Neural cell (in vitro differentiated cells): Measurements from ENCODE around the gene ATP2C1. TPM values are rescaled to one million over a fixed set of nuclear protein-coding genes. Genes with fewer than 3 reads are reported as not detected.

Source experiments
- H2AFZ ChIP-seq: fragments of 200-600, 300-800 bp; sonication (generic), shearing (Covaris generic); 2 replicates; pipeline ENCODE4 v1.6.0; 2014; ENCODE audit warnings: low read depth, mild to moderate bottlenecking, antibody characterized with exemption, low read length, moderate library complexity
- H3F3A ChIP-seq: fragments of 200-600 bp; shearing (Covaris generic); 2 replicates; pipeline ENCODE4 v1.6.1; 2016; ENCODE audit warnings: mild to moderate bottlenecking, moderate library complexity, mixed read lengths, antibody characterized with exemption, low read length; ENCODE audit not compliant: insufficient read depth, poor library complexity, severe bottlenecking
- H3K27ac ChIP-seq: fragments of 200-600, 300-800 bp; sonication (generic), shearing (Covaris generic); 2 replicates; pipeline ENCODE4 v1.5.1; 2014; ENCODE audit warnings: mild to moderate bottlenecking, low read length, moderate library complexity
- H3K27me3 ChIP-seq: fragments of 300-800, 200-600 bp; sonication (generic), shearing (Covaris generic); 2 replicates; pipeline ENCODE4 v1.6.0; 2014; ENCODE audit warnings: mild to moderate bottlenecking, low read depth, low read length, moderate library complexity; ENCODE audit not compliant: insufficient read depth
- H3K36me3 ChIP-seq: fragments of 300-800, 200-600 bp; sonication (generic), shearing (Covaris generic); 2 replicates; pipeline ENCODE4 v1.5.1; 2014; ENCODE audit warnings: mild to moderate bottlenecking, antibody characterized with exemption, low read length, moderate library complexity; ENCODE audit not compliant: insufficient read depth
- H3K4me2 ChIP-seq: fragments of 300-800, 200-600 bp; sonication (generic), shearing (Covaris generic); 2 replicates; pipeline ENCODE4 v1.6.0; 2014; ENCODE audit warnings: mild to moderate bottlenecking, low read length
- H3K4me3 ChIP-seq: fragments of 300-800, 200-600 bp; sonication (generic), shearing (Covaris generic); 2 replicates; pipeline ENCODE4 v1.5.1; 2014; ENCODE audit warnings: mild to moderate bottlenecking, low read length, moderate library complexity
- H3K79me2 ChIP-seq: fragments of 200-600 bp; shearing (Covaris generic); replicated peaks from 2 replicates; pipeline ENCODE4 v1.6.0; 2014; ENCODE audit warnings: mild to moderate bottlenecking, low read length, moderate library complexity; ENCODE audit not compliant: insufficient read depth
- H3K9ac ChIP-seq: fragments of 300-800, 200-600 bp; sonication (generic), shearing (Covaris generic); 2 replicates; pipeline ENCODE4 v1.6.1; 2016; ENCODE audit warnings: mild to moderate bottlenecking, low read length, mixed read lengths
- H3K9me2 ChIP-seq: fragments of 200-600 bp; shearing (Covaris generic); 2 replicates; pipeline ENCODE4 v1.6.1; 2016; ENCODE audit warnings: mild to moderate bottlenecking, low read length, mixed read lengths; ENCODE audit not compliant: insufficient read depth
- H3K9me3 ChIP-seq: fragments of 200-600, 300-800 bp; sonication (generic), shearing (Covaris generic); 2 replicates; pipeline ENCODE4 v1.6.1; 2016; ENCODE audit warnings: mild to moderate bottlenecking, mixed run types, low read length, moderate library complexity, mixed read lengths
- H4K20me1 ChIP-seq: fragments of 200-600 bp; shearing (Covaris generic); 2 replicates; pipeline ENCODE4 v1.6.1; 2016; ENCODE audit warnings: mild to moderate bottlenecking, mixed run types; ENCODE audit not compliant: insufficient read depth
- EP300 ChIP-seq: fragments of 450-650 bp; conservative IDR thresholded peaks from 2 replicates; pipeline ENCODE4 v1.6.1; 2014; ENCODE audit warnings: antibody characterized with exemption, mild to moderate bottlenecking, moderate library complexity; ENCODE audit not compliant: poor library complexity, severe bottlenecking
- EZH2 ChIP-seq: fragments of 200-600, 300-800 bp; shearing (Covaris generic), sonication (generic); IDR thresholded peaks from 2 replicates; pipeline ENCODE4 v1.6.1; 2014; ENCODE audit warnings: antibody characterized with exemption, low read length, borderline replicate concordance, mild to moderate bottlenecking; ENCODE audit not compliant: insufficient read depth, poor library complexity, severe bottlenecking
- MXI1 ChIP-seq: fragments of 450-650 bp; conservative IDR thresholded peaks from 2 replicates; pipeline ENCODE4 v1.6.1; 2014; ENCODE audit warnings: antibody characterized with exemption, mild to moderate bottlenecking; ENCODE audit not compliant: poor library complexity, severe bottlenecking
- POLR2AphosphoS5 ChIP-seq: IDR thresholded peaks from 2 replicates; pipeline ENCODE4 v1.6.1; 2012
- RAD21 ChIP-seq: fragments of 450-650 bp; conservative IDR thresholded peaks from 2 replicates; pipeline ENCODE4 v1.6.1; 2014; ENCODE audit warnings: antibody characterized with exemption, mild to moderate bottlenecking, moderate library complexity
- SMC3 ChIP-seq: fragments of 450-650 bp; conservative IDR thresholded peaks from 2 replicates; pipeline ENCODE4 v1.6.1; 2014; ENCODE audit warnings: antibody characterized with exemption, mild to moderate bottlenecking, moderate library complexity; ENCODE audit not compliant: poor library complexity
- TAF1 ChIP-seq: IDR thresholded peaks from 2 replicates; pipeline ENCODE4 v1.6.1; 2012; ENCODE audit warnings: low read depth
- polyA plus RNA-seq: library from polyadenylated mRNA; depleted of rRNA; stranded (reverse); fragments of >200 nt; gene quantifications from 2 replicates; pipeline ENCODE4 v1.2.3, GENCODE V29; 2014
- TF ChIP-seq, protein P1 (sequence below): IDR thresholded peaks from 2 replicates; pipeline ENCODE4 v1.6.1; 2012; ENCODE audit warnings: borderline replicate concordance
- TF ChIP-seq, protein P2 (sequence below): fragments of 450-650 bp; IDR thresholded peaks from 2 replicates; pipeline ENCODE4 v1.5.1; 2014; ENCODE audit warnings: antibody characterized with exemption, mild to moderate bottlenecking, moderate library complexity; ENCODE audit not compliant: poor library complexity, severe bottlenecking

Gene ATP2C1
- polyA plus RNA-seq, 1 donor from 2014 or later: 134 TPM

DNA sequence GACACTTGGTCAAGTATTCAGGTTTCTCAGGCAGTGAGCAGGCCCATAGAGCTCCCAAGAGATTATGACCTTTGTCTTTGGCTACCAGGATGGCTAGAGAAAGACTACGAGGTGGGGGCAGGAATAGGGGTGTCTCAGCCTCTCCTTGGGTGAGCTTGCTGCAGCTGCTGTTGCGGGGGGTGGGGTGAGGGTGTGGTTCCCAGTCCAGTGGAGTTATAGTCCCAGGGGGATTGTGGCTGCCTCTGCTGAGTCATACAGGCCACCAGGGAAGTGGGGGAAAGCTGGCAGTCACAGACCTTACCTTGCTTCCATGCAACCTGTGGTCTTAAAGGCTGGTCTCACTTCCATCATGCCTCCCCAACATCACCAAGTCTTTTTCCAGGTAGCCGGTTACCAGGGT, 31.7 kb downstream of the ATP2C1 start:
- Histone ChIP-seq H3F3A (no peaks in the 10 kb centered on the region), H3K27me3 (no peaks in the 10 kb centered on the region), H3K9me3 (no peaks in the 10 kb centered on the region), H4K20me1 (no peaks in the 10 kb centered on the region), H3K36me3 (no peaks in the 10 kb centered on the region), H3K9me2 (no peaks in the 10 kb centered on the region), H3K27ac (no peak overlapping the region), H3K4me3 (no peak overlapping the region), H3K4me2 (no peak overlapping the region), H2AFZ (no peak overlapping the region), H3K79me2 (peaks cover 56% of the 10 kb centered on the region), H3K9ac (no peak overlapping the region)
- TF ChIP-seq SMC3: no peak
- TF ChIP-seq EP300: no peak
- no peak for TF ChIP-seq TAF1
- TF ChIP-seq EZH2: no peak
- TF ChIP-seq, protein P1, sequence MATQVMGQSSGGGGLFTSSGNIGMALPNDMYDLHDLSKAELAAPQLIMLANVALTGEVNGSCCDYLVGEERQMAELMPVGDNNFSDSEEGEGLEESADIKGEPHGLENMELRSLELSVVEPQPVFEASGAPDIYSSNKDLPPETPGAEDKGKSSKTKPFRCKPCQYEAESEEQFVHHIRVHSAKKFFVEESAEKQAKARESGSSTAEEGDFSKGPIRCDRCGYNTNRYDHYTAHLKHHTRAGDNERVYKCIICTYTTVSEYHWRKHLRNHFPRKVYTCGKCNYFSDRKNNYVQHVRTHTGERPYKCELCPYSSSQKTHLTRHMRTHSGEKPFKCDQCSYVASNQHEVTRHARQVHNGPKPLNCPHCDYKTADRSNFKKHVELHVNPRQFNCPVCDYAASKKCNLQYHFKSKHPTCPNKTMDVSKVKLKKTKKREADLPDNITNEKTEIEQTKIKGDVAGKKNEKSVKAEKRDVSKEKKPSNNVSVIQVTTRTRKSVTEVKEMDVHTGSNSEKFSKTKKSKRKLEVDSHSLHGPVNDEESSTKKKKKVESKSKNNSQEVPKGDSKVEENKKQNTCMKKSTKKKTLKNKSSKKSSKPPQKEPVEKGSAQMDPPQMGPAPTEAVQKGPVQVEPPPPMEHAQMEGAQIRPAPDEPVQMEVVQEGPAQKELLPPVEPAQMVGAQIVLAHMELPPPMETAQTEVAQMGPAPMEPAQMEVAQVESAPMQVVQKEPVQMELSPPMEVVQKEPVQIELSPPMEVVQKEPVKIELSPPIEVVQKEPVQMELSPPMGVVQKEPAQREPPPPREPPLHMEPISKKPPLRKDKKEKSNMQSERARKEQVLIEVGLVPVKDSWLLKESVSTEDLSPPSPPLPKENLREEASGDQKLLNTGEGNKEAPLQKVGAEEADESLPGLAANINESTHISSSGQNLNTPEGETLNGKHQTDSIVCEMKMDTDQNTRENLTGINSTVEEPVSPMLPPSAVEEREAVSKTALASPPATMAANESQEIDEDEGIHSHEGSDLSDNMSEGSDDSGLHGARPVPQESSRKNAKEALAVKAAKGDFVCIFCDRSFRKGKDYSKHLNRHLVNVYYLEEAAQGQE: no peak
- TF ChIP-seq MXI1: no peak
- no peak for TF ChIP-seq RAD21
- TF ChIP-seq POLR2AphosphoS5: no peak
- TF ChIP-seq, protein P2, sequence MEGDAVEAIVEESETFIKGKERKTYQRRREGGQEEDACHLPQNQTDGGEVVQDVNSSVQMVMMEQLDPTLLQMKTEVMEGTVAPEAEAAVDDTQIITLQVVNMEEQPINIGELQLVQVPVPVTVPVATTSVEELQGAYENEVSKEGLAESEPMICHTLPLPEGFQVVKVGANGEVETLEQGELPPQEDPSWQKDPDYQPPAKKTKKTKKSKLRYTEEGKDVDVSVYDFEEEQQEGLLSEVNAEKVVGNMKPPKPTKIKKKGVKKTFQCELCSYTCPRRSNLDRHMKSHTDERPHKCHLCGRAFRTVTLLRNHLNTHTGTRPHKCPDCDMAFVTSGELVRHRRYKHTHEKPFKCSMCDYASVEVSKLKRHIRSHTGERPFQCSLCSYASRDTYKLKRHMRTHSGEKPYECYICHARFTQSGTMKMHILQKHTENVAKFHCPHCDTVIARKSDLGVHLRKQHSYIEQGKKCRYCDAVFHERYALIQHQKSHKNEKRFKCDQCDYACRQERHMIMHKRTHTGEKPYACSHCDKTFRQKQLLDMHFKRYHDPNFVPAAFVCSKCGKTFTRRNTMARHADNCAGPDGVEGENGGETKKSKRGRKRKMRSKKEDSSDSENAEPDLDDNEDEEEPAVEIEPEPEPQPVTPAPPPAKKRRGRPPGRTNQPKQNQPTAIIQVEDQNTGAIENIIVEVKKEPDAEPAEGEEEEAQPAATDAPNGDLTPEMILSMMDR: no peak

DNA sequence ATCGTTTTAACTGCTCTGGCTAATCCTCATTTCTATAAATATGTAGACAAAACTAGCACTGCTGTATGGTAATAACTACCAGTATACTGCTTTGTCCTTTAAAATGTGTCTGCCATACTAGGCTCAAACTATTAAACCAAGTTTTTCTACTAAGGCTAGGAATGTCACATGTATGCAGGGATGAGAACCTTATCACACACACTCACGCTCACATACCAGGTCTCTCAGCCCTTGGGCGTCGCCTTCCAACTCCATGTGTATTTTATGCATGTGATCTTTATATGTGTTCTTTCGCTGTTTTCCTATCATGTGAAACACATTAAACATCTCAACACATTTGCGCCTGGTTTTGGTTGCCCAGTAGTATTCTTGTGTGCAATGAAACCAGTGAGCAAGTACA, 32.6 kb downstream of the ATP2C1 start:
- Histone ChIP-seq H3K27me3 (no peaks in the 10 kb centered on the region), H3K4me3 (no peak overlapping the region), H3F3A (no peaks in the 10 kb centered on the region), H3K9me3 (no peaks in the 10 kb centered on the region), H3K27ac (no peak overlapping the region), H3K9me2 (no peaks in the 10 kb centered on the region), H2AFZ (no peak overlapping the region), H3K79me2 (peaks cover 49% of the 10 kb centered on the region), H4K20me1 (no peaks in the 10 kb centered on the region), H3K36me3 (no peaks in the 10 kb centered on the region), H3K4me2 (no peak overlapping the region), H3K9ac (no peak overlapping the region)
- TF ChIP-seq, protein P2: no peak
- TF ChIP-seq TAF1 (no peak), SMC3 (no peak), POLR2AphosphoS5 (no peak)
